Ishikawa (cell line): ENCODE results near the gene MYH14.

Source experiments
- CEBPB ChIP-seq: IDR thresholded peaks from 2 replicates; pipeline ENCODE4 v1.6.1; 2012
- CREB1 ChIP-seq: IDR thresholded peaks from 2 replicates; pipeline ENCODE4 v1.6.1; 2012; ENCODE audit warnings: low read depth
- EGR1 ChIP-seq: IDR thresholded peaks from 2 replicates; pipeline ENCODE4 v1.6.1; 2012
- EP300 ChIP-seq: IDR thresholded peaks from 2 replicates; pipeline ENCODE4 v1.6.1; 2012; ENCODE audit warnings: borderline replicate concordance
- NFIC ChIP-seq: IDR thresholded peaks from 2 replicates; pipeline ENCODE4 v1.6.1; 2012
- RAD21 ChIP-seq: IDR thresholded peaks from 2 replicates; pipeline ENCODE4 v1.6.1; 2012; ENCODE audit warnings: low read depth
- TAF1 ChIP-seq: IDR thresholded peaks from 2 replicates; pipeline ENCODE4 v1.6.1; 2012; ENCODE audit warnings: low read depth, mild to moderate bottlenecking
- TCF12 ChIP-seq: IDR thresholded peaks from 2 replicates; pipeline ENCODE4 v1.6.1; 2012; ENCODE audit warnings: low read depth
- TEAD4 ChIP-seq: IDR thresholded peaks from 2 replicates; pipeline ENCODE4 v1.6.1; 2012
- YY1 ChIP-seq: IDR thresholded peaks from 2 replicates; pipeline ENCODE4 v1.6.1; 2012; ENCODE audit warnings: low read depth
- TF ChIP-seq, protein P1 (sequence below): IDR thresholded peaks from 2 replicates; pipeline ENCODE4 v1.6.1; 2012
- TF ChIP-seq, protein P2 (sequence below): IDR thresholded peaks from 2 replicates; pipeline ENCODE4 v1.6.1; 2012; ENCODE audit warnings: low read depth, mild to moderate bottlenecking

- TF ChIP-seq, protein P1, sequence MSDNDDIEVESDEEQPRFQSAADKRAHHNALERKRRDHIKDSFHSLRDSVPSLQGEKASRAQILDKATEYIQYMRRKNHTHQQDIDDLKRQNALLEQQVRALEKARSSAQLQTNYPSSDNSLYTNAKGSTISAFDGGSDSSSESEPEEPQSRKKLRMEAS = no peak
- TF ChIP-seq TAF1 (no peak), YY1 (no peak), TCF12 (no peak), EP300 (no peak), CEBPB (no peak), EGR1 (no peak), CREB1 (no peak), TEAD4 (no peak), NFIC (no peak), RAD21 (no peak)
- TF ChIP-seq, protein P2, sequence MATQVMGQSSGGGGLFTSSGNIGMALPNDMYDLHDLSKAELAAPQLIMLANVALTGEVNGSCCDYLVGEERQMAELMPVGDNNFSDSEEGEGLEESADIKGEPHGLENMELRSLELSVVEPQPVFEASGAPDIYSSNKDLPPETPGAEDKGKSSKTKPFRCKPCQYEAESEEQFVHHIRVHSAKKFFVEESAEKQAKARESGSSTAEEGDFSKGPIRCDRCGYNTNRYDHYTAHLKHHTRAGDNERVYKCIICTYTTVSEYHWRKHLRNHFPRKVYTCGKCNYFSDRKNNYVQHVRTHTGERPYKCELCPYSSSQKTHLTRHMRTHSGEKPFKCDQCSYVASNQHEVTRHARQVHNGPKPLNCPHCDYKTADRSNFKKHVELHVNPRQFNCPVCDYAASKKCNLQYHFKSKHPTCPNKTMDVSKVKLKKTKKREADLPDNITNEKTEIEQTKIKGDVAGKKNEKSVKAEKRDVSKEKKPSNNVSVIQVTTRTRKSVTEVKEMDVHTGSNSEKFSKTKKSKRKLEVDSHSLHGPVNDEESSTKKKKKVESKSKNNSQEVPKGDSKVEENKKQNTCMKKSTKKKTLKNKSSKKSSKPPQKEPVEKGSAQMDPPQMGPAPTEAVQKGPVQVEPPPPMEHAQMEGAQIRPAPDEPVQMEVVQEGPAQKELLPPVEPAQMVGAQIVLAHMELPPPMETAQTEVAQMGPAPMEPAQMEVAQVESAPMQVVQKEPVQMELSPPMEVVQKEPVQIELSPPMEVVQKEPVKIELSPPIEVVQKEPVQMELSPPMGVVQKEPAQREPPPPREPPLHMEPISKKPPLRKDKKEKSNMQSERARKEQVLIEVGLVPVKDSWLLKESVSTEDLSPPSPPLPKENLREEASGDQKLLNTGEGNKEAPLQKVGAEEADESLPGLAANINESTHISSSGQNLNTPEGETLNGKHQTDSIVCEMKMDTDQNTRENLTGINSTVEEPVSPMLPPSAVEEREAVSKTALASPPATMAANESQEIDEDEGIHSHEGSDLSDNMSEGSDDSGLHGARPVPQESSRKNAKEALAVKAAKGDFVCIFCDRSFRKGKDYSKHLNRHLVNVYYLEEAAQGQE = no peak
Measured at GRCh38 chr19:50285833-50286232, 82.4 kb downstream of the MYH14 start.
